ENCODE data around the gene HSPG2. TPM values are rescaled to one million over a fixed set of nuclear protein-coding genes. Genes with fewer than 3 reads are reported as not detected.

The HSPG2 gene
- total and polyA plus RNA-seq, 2 experiments from 2014 or later: 62.3 to 193 TPM

- no peak overlapping the region for H3K27ac ChIP-seq
- no peaks in the 10 kb centered on the region for H3K4me1 ChIP-seq (ENCODE audit: low read depth)
- no peaks in the 10 kb centered on the region for H3K36me3 ChIP-seq
- H3K9me3 ChIP-seq (ENCODE audit: low read depth): no peaks in the 10 kb centered on the region
- DNase-seq (ENCODE audit: low read depth in 1 of 2, low spot score in 1 of 2): no peak
- no peak overlapping the region for H3K4me3 ChIP-seq
- TF ChIP-seq CTCF (IDR thresholded peaks at IDR 0.05; ENCODE audit: low read depth, low read length): no peak
- no peaks in the 10 kb centered on the region for H3K27me3 ChIP-seq
Measured at GRCh38 chr1:21814981-21815582, 122.0 kb downstream of the HSPG2 start.

- Histone ChIP-seq H3K27me3 (no peaks in the 10 kb centered on the region), H3K36me3 (no peaks in the 10 kb centered on the region), H3K27ac (no peak overlapping the region), H3K9me3 (ENCODE audit: low read depth) (no peaks in the 10 kb centered on the region), H3K4me1 (ENCODE audit: low read depth) (no peaks in the 10 kb centered on the region), H3K4me3 (peak overlapping the region; percentile 42)
- peak; percentile 44 to 66 for DNase-seq (ENCODE audit: low read depth in 1 of 2, low spot score in 1 of 2)
- TF ChIP-seq CTCF (IDR thresholded peaks at IDR 0.05; ENCODE audit: low read depth, low read length): peak; percentile 76
Measured at GRCh38 chr1:21814241-21814918, 122.7 kb downstream of the HSPG2 start.

GRCh38 chr1:21813542-21813941, 123.6 kb downstream of the HSPG2 start:
- H3K4me3 ChIP-seq: no peak overlapping the region
- H3K9me3 ChIP-seq (ENCODE audit: low read depth): no peaks in the 10 kb centered on the region
- no peak for TF ChIP-seq CTCF (IDR thresholded peaks at IDR 0.05; ENCODE audit: low read depth, low read length)
- H3K36me3 ChIP-seq: no peaks in the 10 kb centered on the region
- H3K4me1 ChIP-seq (ENCODE audit: low read depth): no peaks in the 10 kb centered on the region
- H3K27ac ChIP-seq: no peak overlapping the region
- no peak for DNase-seq (ENCODE audit: low read depth in 1 of 2, low spot score in 1 of 2)
- H3K27me3 ChIP-seq: no peaks in the 10 kb centered on the region

GRCh38 chr1:21811875-21812305, 125.2 kb downstream of the HSPG2 start, which contains the start of gene LDLRAD2:
Gene LDLRAD2 (plus strand): TSS chr1:21812265. CDS start chr1:21812452, 187 bp downstream.
- peak in 1 of 2 donors; percentile 67 for DNase-seq (ENCODE audit: low read depth in 1 of 2, low spot score in 1 of 2)

GRCh38 chr1:21804536-21804935, 132.6 kb downstream of the HSPG2 start:
- Histone ChIP-seq H3K36me3 (no peaks in the 10 kb centered on the region), H3K27ac (no peak overlapping the region), H3K4me3 (no peak overlapping the region), H3K27me3 (no peaks in the 10 kb centered on the region), H3K4me1 (ENCODE audit: low read depth) (no peaks in the 10 kb centered on the region), H3K9me3 (ENCODE audit: low read depth) (no peaks in the 10 kb centered on the region)
- DNase-seq (ENCODE audit: low read depth in 1 of 2, low spot score in 1 of 2): no peak
- no peak for TF ChIP-seq CTCF (IDR thresholded peaks at IDR 0.05; ENCODE audit: low read depth, low read length)

More at GRCh38 chr1:21811875-21812305, 125.2 kb downstream of the HSPG2 start, which contains the start of gene LDLRAD2:
- no peaks in the 10 kb centered on the region for H3K9me3 ChIP-seq (ENCODE audit: low read depth)
- no peaks in the 10 kb centered on the region for H3K4me1 ChIP-seq (ENCODE audit: low read depth)
- no peak within 1 kb of the TSS for H3K4me3 ChIP-seq
- H3K27ac ChIP-seq: no peak within 1 kb of the TSS
- TF ChIP-seq CTCF (IDR thresholded peaks at IDR 0.05; ENCODE audit: low read depth, low read length): no peak
- no peaks in the 10 kb centered on the region for H3K27me3 ChIP-seq
- H3K36me3 ChIP-seq: no peaks in the 10 kb centered on the region

Data from cardiac muscle cell (in vitro differentiated cells and primary cell).